Activated T-helper 9 cell treated with anti-CD3 and anti-CD28 coated beads, Interleukin-2, amount 50 U/mL, for 16 hours (primary cell): ENCODE results near the gene PIGQ.
A peak's percentile ranks its signal among the peaks of the same experiment; 100 is the strongest.

Experiments used
- DNase-seq: peaks from one replicate; pipeline ENCODE4 v3.0.0-alpha.2; 2020; ENCODE audit warnings: low read depth

Gene PIGQ

GRCh38 chr16:534135-534534, 35.6 kb upstream of the PIGQ start:
- no peak for DNase-seq

GRCh38 chr16:534856-535445, 34.8 kb upstream of the PIGQ start:
- DNase-seq, result no peak

- DNase-seq, result no peak
Observed at GRCh38 chr16:535446-536405, 34.0 kb upstream of the PIGQ start.

- no peak for DNase-seq
Observed at GRCh38 chr16:536746-537145, 33.0 kb upstream of the PIGQ start.

- DNase-seq, result no peak
Observed at GRCh38 chr16:537415-538335, 32.1 kb upstream of the PIGQ start.

GRCh38 chr16:539901-540530, 29.8 kb upstream of the PIGQ start:
- no peak for DNase-seq

- DNase-seq, result no peak
Observed at GRCh38 chr16:540645-541340, 29.0 kb upstream of the PIGQ start.

GRCh38 chr16:543301-544164, 26.2 kb upstream of the PIGQ start:
- no peak for DNase-seq

GRCh38 chr16:544517-544916, 25.3 kb upstream of the PIGQ start:
- no peak for DNase-seq

GRCh38 chr16:546909-547770, 22.6 kb upstream of the PIGQ start:
- DNase-seq, result peak; percentile 32

GRCh38 chr16:548586-548985, 21.2 kb upstream of the PIGQ start:
- no peak for DNase-seq

- DNase-seq, result no peak
Observed at GRCh38 chr16:549544-550263, 20.1 kb upstream of the PIGQ start.

GRCh38 chr16:551210-551609, 18.6 kb upstream of the PIGQ start:
- DNase-seq, result no peak

GRCh38 chr16:552171-552570, 17.6 kb upstream of the PIGQ start:
- DNase-seq, result no peak

- no peak for DNase-seq
Observed at GRCh38 chr16:553601-554296, 16.0 kb upstream of the PIGQ start.

- no peak for DNase-seq
Observed at GRCh38 chr16:554297-554621, 15.5 kb upstream of the PIGQ start.

GRCh38 chr16:554640-555365, 15.0 kb upstream of the PIGQ start:
- no peak for DNase-seq
